Smooth muscle cell (in vitro differentiated cells): ENCODE data around the gene GIMAP8. TPM values are rescaled to one million over a fixed set of nuclear protein-coding genes. Genes with fewer than 3 reads are reported as not detected.

ENCODE experiments used
- DNase-seq: peaks from one replicate; lab custom pipeline; 2025; ENCODE audit not compliant: unreplicated experiment; lab: John Stamatoyannopoulos, UW
- H2AFZ ChIP-seq: fragments of 200-600 bp; sonication (generic); 2 replicates; pipeline ENCODE4 v1.6.0; 2016; ENCODE audit warnings: antibody characterized with exemption, low read depth, mild to moderate bottlenecking
- H3F3A ChIP-seq: fragments of 200-600 bp; sonication (generic); 2 replicates; pipeline ENCODE4 v1.6.0; 2017; ENCODE audit warnings: antibody characterized with exemption, low read depth
- H3K27ac ChIP-seq: fragments of 200-600 bp; sonication (generic); 2 replicates; pipeline ENCODE4 v1.5.1; 2016; ENCODE audit warnings: low read depth, mild to moderate bottlenecking
- H3K27me3 ChIP-seq: fragments of 200-600 bp; sonication (generic); 2 replicates; pipeline ENCODE4 v1.6.1; 2016; ENCODE audit warnings: low read depth, mild to moderate bottlenecking
- H3K36me3 ChIP-seq: fragments of 200-600 bp; sonication (generic); 2 replicates; pipeline ENCODE4 v1.5.1; 2016; ENCODE audit warnings: low read depth
- H3K4me1 ChIP-seq: fragments of 200-600 bp; sonication (generic); 2 replicates; pipeline ENCODE4 v1.5.1; 2016; ENCODE audit warnings: low read depth
- H3K4me2 ChIP-seq: fragments of 200-600 bp; sonication (generic); 2 replicates; pipeline ENCODE4 v1.6.0; 2016; ENCODE audit warnings: mild to moderate bottlenecking
- H3K4me3 ChIP-seq: fragments of 200-600 bp; sonication (generic); 2 replicates; pipeline ENCODE4 v1.5.1; 2016; ENCODE audit warnings: mild to moderate bottlenecking
- H3K79me2 ChIP-seq: fragments of 200-600 bp; sonication (generic); 2 replicates; pipeline ENCODE4 v1.6.0; 2016; ENCODE audit warnings: low read depth, mild to moderate bottlenecking
- H3K9ac ChIP-seq: fragments of 200-600 bp; sonication (generic); 2 replicates; pipeline ENCODE4 v1.6.0; 2016; ENCODE audit warnings: low read depth
- H3K9me3 ChIP-seq: fragments of 200-600 bp; sonication (generic); replicated peaks from 2 replicates; pipeline ENCODE4 v1.5.1; 2016; ENCODE audit warnings: low read depth
- H4K20me1 ChIP-seq: fragments of 200-600 bp; sonication (generic); 2 replicates; pipeline ENCODE4 v1.6.0; 2016; ENCODE audit warnings: low read depth
- CTCF ChIP-seq: fragments of 200-600 bp; sonication (generic); IDR thresholded peaks from 2 replicates; pipeline ENCODE4 v1.5.1; 2017; ENCODE audit warnings: borderline replicate concordance, mild to moderate bottlenecking, antibody characterized with exemption; ENCODE audit not compliant: insufficient read depth, poor library complexity, severe bottlenecking
- WGBS: methylation state at CpG from one replicate; pipeline ENCODE4 v1.1.7; 2016; ENCODE audit warnings: low lambda C conversion rate; 5-methylcytosine and 5-hydroxymethylcytosine counted together
- polyA plus RNA-seq: library from polyadenylated mRNA; unstranded; fragments of >200 nt; fragmentation: Nextera tagmentation; extraction: Ambion mirVana; gene quantifications from 2 replicates; pipeline ENCODE4 v1.2.1, GENCODE V29; 2016
- total RNA-seq: library from RNA; depleted of rRNA; stranded (reverse); fragments of >200 nt; gene quantifications from 2 replicates; pipeline ENCODE4 v1.2.3, GENCODE V29; 2014

GIMAP8 gene
- total and polyA plus RNA-seq, 2 experiments from 2014 or later: not detected

DNA sequence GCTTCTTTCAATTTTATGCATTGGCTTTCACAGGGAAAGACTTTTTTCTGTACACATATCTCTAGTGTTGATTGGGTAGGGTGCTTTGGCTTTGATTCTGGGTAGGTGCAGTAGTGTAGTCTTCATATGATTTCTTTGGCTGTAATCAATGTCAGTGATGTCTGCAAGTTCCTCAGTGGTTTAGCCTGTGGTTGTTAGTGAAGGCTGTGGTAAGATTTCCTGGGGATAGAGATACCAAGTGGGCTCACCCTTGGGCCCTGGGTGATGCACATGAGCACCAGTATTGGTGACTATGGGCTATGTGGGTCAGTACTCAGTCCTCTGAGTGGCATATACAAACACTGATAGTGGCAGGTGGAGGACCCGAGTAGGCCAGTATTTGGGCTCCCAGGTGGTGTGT is 13.0 kb downstream of the GIMAP8 start:
- Histone ChIP-seq H3K4me2 (no peak overlapping the region), H4K20me1 (no peaks in the 10 kb centered on the region), H3K4me1 (no peaks in the 10 kb centered on the region), H3K79me2 (no peaks in the 10 kb centered on the region), H3F3A (no peaks in the 10 kb centered on the region), H3K27ac (no peak overlapping the region), H2AFZ (no peak overlapping the region), H3K9ac (no peak overlapping the region), H3K4me3 (no peak overlapping the region), H3K27me3 (no peaks in the 10 kb centered on the region), H3K9me3 (no peaks in the 10 kb centered on the region), H3K36me3 (no peaks in the 10 kb centered on the region)
- 85% methylated on average over 1 of the region's 1 CpG for WGBS
- no peak for DNase-seq
- no peak for TF ChIP-seq CTCF

- no peaks in the 10 kb centered on the region for H3K79me2 ChIP-seq
- H4K20me1 ChIP-seq: no peaks in the 10 kb centered on the region
- H3K4me3 ChIP-seq: no peak overlapping the region
- H3K9ac ChIP-seq: no peak overlapping the region
- no peak overlapping the region for H3K27ac ChIP-seq
- H3K4me1 ChIP-seq: no peaks in the 10 kb centered on the region
- H2AFZ ChIP-seq: no peak overlapping the region
- H3K9me3 ChIP-seq: no peaks in the 10 kb centered on the region
- no peak for DNase-seq
- 71% methylated on average over 1 of the region's 1 CpG for WGBS
- H3K27me3 ChIP-seq: no peaks in the 10 kb centered on the region
- H3K4me2 ChIP-seq: no peak overlapping the region
- no peak for TF ChIP-seq CTCF
- H3F3A ChIP-seq: no peaks in the 10 kb centered on the region
- no peaks in the 10 kb centered on the region for H3K36me3 ChIP-seq
Measured at GRCh38 chr7:150464962-150465361, 14.5 kb downstream of the GIMAP8 start.

DNA sequence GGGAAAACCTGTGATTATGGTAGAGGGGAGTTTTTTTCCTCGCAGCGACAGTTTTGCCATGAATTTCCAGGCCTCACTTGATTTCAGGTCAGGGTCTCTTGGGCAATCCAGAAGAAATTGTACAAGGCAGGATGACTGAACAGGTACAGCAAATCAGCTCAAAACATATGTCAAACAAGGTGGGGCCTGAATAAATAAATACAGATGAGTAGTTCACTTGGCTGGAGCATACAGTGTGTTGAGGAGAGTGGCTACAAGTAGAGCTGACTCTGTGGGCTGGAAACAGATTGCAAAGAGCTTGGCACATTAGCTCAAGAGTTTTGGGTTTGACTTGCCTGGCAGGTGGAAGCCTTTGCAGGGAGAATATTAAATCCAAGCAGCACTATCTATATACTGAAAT is 15.0 kb downstream of the GIMAP8 start:
- H2AFZ ChIP-seq: no peak overlapping the region
- H4K20me1 ChIP-seq: no peaks in the 10 kb centered on the region
- no peaks in the 10 kb centered on the region for H3K9me3 ChIP-seq
- no peak overlapping the region for H3K27ac ChIP-seq
- no peak for TF ChIP-seq CTCF
- no peaks in the 10 kb centered on the region for H3K79me2 ChIP-seq
- 77% methylated on average over 2 of the region's 2 CpGs for WGBS
- H3K4me3 ChIP-seq: no peak overlapping the region
- H3F3A ChIP-seq: no peaks in the 10 kb centered on the region
- DNase-seq: no peak
- H3K9ac ChIP-seq: no peak overlapping the region
- H3K27me3 ChIP-seq: no peaks in the 10 kb centered on the region
- no peak overlapping the region for H3K4me2 ChIP-seq
- no peaks in the 10 kb centered on the region for H3K36me3 ChIP-seq
- no peaks in the 10 kb centered on the region for H3K4me1 ChIP-seq

GRCh38 chr7:150466477-150466876 is 16.0 kb downstream of the GIMAP8 start:
- WGBS: 72% methylated on average over 6 of the region's 6 CpGs
- no peaks in the 10 kb centered on the region for H4K20me1 ChIP-seq
- no peaks in the 10 kb centered on the region for H3K36me3 ChIP-seq
- no peak overlapping the region for H3K4me3 ChIP-seq
- H3K27ac ChIP-seq: no peak overlapping the region
- no peak overlapping the region for H3K4me2 ChIP-seq
- DNase-seq: no peak
- no peak for TF ChIP-seq CTCF
- H2AFZ ChIP-seq: no peak overlapping the region
- no peaks in the 10 kb centered on the region for H3K4me1 ChIP-seq
- H3F3A ChIP-seq: no peaks in the 10 kb centered on the region
- no peak overlapping the region for H3K9ac ChIP-seq
- H3K27me3 ChIP-seq: no peaks in the 10 kb centered on the region
- H3K9me3 ChIP-seq: no peaks in the 10 kb centered on the region
- no peaks in the 10 kb centered on the region for H3K79me2 ChIP-seq
